Esophagus muscularis mucosa (tissue), 4 donors: ENCODE measurements around the gene CNKSR2. TPM values are rescaled to one million over a fixed set of nuclear protein-coding genes. Genes with fewer than 3 reads are reported as not detected.

Source experiments
- DNase-seq: peaks from one replicate; pipeline ENCODE4 v3.0.0-alpha.2; 2017; ENCODE audit errors: extremely low spot score
- H3K27ac ChIP-seq, 4 donors: fragments of 200-600 bp; sonication (generic); replicated peaks in 1 of 4; 1 replicate in 3 of 4; 2 replicates in 1 of 4; pipeline ENCODE4 v1.5.1; 2016 to 2019; ENCODE audit warnings: mild to moderate bottlenecking in 1 of 4
- H3K27me3 ChIP-seq, 4 donors: fragments of 200-600 bp; sonication (generic); one replicate each; pipeline versions ENCODE4 v1.5.1 to v1.6.0; 2016 to 2019
- H3K36me3 ChIP-seq, 4 donors: fragments of 200-600 bp; sonication (generic); one replicate each; pipeline ENCODE4 v1.5.1; 2016 to 2019
- H3K4me1 ChIP-seq, 4 donors: fragments of 200-600 bp; sonication (generic); one replicate each; pipeline ENCODE4 v1.5.1; 2016 to 2019
- H3K4me3 ChIP-seq, 4 donors: fragments of 200-600 bp; sonication (generic); 1 replicate in 2 of 4; 2 replicates in 2 of 4; pipeline ENCODE4 v1.5.1; 2016 to 2019; ENCODE audit warnings: mild to moderate bottlenecking in 4 of 4, moderate library complexity in 1 of 4
- H3K9me3 ChIP-seq, 4 donors: fragments of 200-600 bp; sonication (generic); 1 replicate in 3 of 4; 2 replicates in 1 of 4; pipeline ENCODE4 v1.5.1; 2016 to 2019
- EP300 ChIP-seq: sonication (generic); formaldehyde crosslinking; IDR thresholded peaks from one replicate; pipeline ENCODE4 v1.6.1; 2017; ENCODE audit warnings: antibody characterized with exemption
- POLR2A ChIP-seq: fragments of 450-650 bp; IDR thresholded peaks from one replicate; pipeline ENCODE4 v1.6.1; 2017; ENCODE audit warnings: antibody characterized with exemption, moderate library complexity, mild to moderate bottlenecking, low read depth
- POLR2AphosphoS5 ChIP-seq, 2 donors: sonication (generic); formaldehyde crosslinking; IDR thresholded peaks; one replicate each; pipeline ENCODE4 v1.6.1; 2017; ENCODE audit warnings: antibody characterized with exemption in 2 of 2
- WGBS: methylation state at CpG from one replicate; pipeline ENCODE4 v1.1.5; 2018; 5-methylcytosine and 5-hydroxymethylcytosine counted together
- intact Hi-C: fragments of 100-400 bp; cut with DNase I; formaldehyde crosslinking; loops from one replicate; pipeline ENCODE4 v1.15.1; 2023
- total RNA-seq, 4 donors: library from RNA; depleted of rRNA; stranded (reverse); fragments of >200 nt; gene quantifications; one replicate each; pipeline versions ENCODE4 v1.1.0 to v1.2.1, GENCODE V29; 2016
- TF ChIP-seq, protein P1 (sequence below), 3 experiments: fragments of 200-600 bp in 2 of 3; fragments of 450-650 bp in 1 of 3; sonication (generic) in 2 of 3; IDR thresholded peaks; one replicate each; pipeline ENCODE4 v1.5.1; 2017 to 2019; ENCODE audit warnings: antibody characterized with exemption in 3 of 3, mild to moderate bottlenecking in 2 of 3, moderate library complexity in 1 of 3

Gene CNKSR2
- total RNA-seq, 4 donors from 2014 or later, result 7.4 to 14.1 (median 9.6) TPM

- Histone ChIP-seq H3K9me3 (no peaks in the 10 kb centered on the region), H3K27ac (no peak overlapping the region), H3K36me3 (no peaks in the 10 kb centered on the region), H3K4me1 (no peaks in the 10 kb centered on the region), H3K4me3 (no peak overlapping the region), H3K27me3 (no peaks in the 10 kb centered on the region)
- no peak for DNase-seq
- no peak for TF ChIP-seq POLR2A
- TF ChIP-seq, protein P1, sequence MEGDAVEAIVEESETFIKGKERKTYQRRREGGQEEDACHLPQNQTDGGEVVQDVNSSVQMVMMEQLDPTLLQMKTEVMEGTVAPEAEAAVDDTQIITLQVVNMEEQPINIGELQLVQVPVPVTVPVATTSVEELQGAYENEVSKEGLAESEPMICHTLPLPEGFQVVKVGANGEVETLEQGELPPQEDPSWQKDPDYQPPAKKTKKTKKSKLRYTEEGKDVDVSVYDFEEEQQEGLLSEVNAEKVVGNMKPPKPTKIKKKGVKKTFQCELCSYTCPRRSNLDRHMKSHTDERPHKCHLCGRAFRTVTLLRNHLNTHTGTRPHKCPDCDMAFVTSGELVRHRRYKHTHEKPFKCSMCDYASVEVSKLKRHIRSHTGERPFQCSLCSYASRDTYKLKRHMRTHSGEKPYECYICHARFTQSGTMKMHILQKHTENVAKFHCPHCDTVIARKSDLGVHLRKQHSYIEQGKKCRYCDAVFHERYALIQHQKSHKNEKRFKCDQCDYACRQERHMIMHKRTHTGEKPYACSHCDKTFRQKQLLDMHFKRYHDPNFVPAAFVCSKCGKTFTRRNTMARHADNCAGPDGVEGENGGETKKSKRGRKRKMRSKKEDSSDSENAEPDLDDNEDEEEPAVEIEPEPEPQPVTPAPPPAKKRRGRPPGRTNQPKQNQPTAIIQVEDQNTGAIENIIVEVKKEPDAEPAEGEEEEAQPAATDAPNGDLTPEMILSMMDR (IDR thresholded peaks at IDR 0.05), result no peak
- no peak for TF ChIP-seq POLR2AphosphoS5 (IDR thresholded peaks at IDR 0.05)
- no peak for TF ChIP-seq EP300
- 36% methylated on average over 3 of the region's 3 CpGs for WGBS
- intact Hi-C loops, result no loop called here
Observed at GRCh38 chrX:21412029-21412428, 37.8 kb downstream of the CNKSR2 start.

DNA sequence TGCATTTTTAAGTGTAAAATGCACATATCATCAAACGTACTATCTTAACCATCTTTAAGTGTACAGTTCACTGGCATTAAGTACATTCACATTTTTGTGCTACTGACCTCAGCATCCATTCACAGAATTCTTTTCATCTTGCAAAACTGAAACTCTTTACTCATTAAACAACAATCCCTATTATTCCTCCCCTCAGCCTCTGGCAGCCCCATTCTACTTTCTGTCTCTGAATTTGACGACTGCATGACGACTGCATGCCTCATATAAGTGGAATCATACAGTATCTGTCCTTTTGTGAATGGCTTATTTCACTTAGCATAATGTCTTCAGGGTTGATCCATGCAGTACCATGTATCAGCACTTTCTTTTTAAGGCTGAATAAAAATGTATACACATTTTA, 38.7 kb downstream of the CNKSR2 start:
- TF ChIP-seq POLR2A (no peak), POLR2AphosphoS5 (IDR thresholded peaks at IDR 0.05) (no peak), EP300 (no peak)
- TF ChIP-seq, protein P1 (IDR thresholded peaks at IDR 0.05), result no peak
- H3K4me1 ChIP-seq, result no peaks in the 10 kb centered on the region
- H3K36me3 ChIP-seq, result no peaks in the 10 kb centered on the region
- H3K4me3 ChIP-seq, result no peak overlapping the region
- peaks cover 0 to 3% (median 0%) of the 10 kb centered on the region in 4 donors for H3K9me3 ChIP-seq
- 68% methylated on average over 3 of the region's 3 CpGs for WGBS
- intact Hi-C loops, result no loop called here
- H3K27ac ChIP-seq, result no peak overlapping the region
- DNase-seq, result no peak
- no peaks in the 10 kb centered on the region for H3K27me3 ChIP-seq

GRCh38 chrX:21427086-21427485, 52.9 kb downstream of the CNKSR2 start:
- intact Hi-C loops, result no loop called here

GRCh38 chrX:21437036-21437435, 62.8 kb downstream of the CNKSR2 start:
- WGBS, result 56% methylated on average over 1 of the region's 1 CpG
- Histone ChIP-seq H3K4me1 (no peaks in the 10 kb centered on the region), H3K9me3 (no peaks in the 10 kb centered on the region), H3K27ac (no peak overlapping the region), H3K27me3 (no peaks in the 10 kb centered on the region), H3K4me3 (no peak overlapping the region), H3K36me3 (no peaks in the 10 kb centered on the region)
- DNase-seq, result no peak
- intact Hi-C loops, result no loop called here
- TF ChIP-seq POLR2A (no peak), EP300 (no peak), POLR2AphosphoS5 (IDR thresholded peaks at IDR 0.05) (no peak)
- TF ChIP-seq, protein P1 (IDR thresholded peaks at IDR 0.05), result no peak

More at GRCh38 chrX:21427086-21427485, 52.9 kb downstream of the CNKSR2 start:
- no peak overlapping the region for H3K4me3 ChIP-seq
- no peaks in the 10 kb centered on the region for H3K4me1 ChIP-seq
- no peak for TF ChIP-seq POLR2A
- no peak for TF ChIP-seq EP300
- TF ChIP-seq, protein P1 (IDR thresholded peaks at IDR 0.05), result no peak
- no peak for TF ChIP-seq POLR2AphosphoS5 (IDR thresholded peaks at IDR 0.05)
- no peaks in the 10 kb centered on the region for H3K9me3 ChIP-seq
- no peak for DNase-seq
- no peak overlapping the region for H3K27ac ChIP-seq
- no peaks in the 10 kb centered on the region for H3K27me3 ChIP-seq
- no peaks in the 10 kb centered on the region for H3K36me3 ChIP-seq
- WGBS, result 84% methylated on average over 2 of the region's 2 CpGs

- no peaks in the 10 kb centered on the region for H3K9me3 ChIP-seq
- no peaks in the 10 kb centered on the region for H3K36me3 ChIP-seq
- H3K27ac ChIP-seq, result no peak overlapping the region
- no peak for TF ChIP-seq EP300
- TF ChIP-seq POLR2A, result no peak
- no peak for TF ChIP-seq POLR2AphosphoS5 (IDR thresholded peaks at IDR 0.05)
- TF ChIP-seq, protein P1 (IDR thresholded peaks at IDR 0.05), result no peak
- no peaks in the 10 kb centered on the region for H3K27me3 ChIP-seq
- H3K4me1 ChIP-seq, result no peaks in the 10 kb centered on the region
- DNase-seq, result no peak
- intact Hi-C loops, result no loop called here
- H3K4me3 ChIP-seq, result no peak overlapping the region
- 49% methylated on average over 1 of the region's 1 CpG for WGBS
Observed at GRCh38 chrX:21438792-21439191, 64.6 kb downstream of the CNKSR2 start.
